ENCODE results near the gene SH3BP1.
A peak's percentile ranks its signal among the peaks of the same experiment; 100 is the strongest.

The SH3BP1 gene

DNA sequence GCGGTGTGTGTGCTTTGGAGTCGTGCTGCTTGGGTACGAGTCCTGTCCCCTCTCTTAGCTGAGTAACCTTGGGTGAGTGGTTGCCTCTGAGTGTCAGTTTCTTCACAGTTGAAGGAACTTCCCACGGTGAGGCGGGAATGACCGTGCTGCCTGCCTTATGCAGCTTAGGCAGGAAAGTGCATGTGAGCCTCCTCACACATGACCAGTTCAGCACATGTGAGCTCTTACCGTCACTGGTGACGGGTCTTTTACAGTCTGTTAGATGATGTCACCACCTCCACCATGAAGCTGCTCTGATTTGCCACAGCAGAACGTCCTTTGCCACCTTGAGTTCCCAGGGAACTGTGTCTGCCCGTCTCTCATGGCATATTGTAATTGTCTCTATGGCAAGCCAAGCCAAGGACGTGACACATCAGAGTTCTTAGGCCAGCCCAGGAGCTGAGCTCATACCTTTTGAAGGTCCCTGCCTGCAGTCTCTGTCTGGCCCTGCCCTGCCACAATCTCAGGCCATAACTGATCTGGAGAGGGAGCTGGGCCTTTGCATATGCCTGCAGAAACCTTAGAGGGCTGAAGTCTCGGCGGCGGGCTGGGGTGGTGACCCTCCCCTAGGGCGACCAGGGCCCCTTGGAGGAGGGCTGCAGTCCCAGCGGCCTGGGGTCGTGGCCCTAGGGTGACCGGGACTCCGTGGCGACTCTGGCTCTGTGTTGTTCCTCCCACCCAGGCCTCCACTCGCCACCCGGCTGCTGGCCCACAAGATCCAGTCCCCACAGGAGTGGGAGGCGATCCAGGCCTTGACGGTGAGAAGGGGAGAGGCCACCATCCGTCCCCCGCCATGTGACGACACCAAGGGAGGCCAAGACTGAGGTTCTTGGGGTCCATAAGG, 23.0 kb upstream of the SH3BP1 start:
- DNase-seq: no peak

DNA sequence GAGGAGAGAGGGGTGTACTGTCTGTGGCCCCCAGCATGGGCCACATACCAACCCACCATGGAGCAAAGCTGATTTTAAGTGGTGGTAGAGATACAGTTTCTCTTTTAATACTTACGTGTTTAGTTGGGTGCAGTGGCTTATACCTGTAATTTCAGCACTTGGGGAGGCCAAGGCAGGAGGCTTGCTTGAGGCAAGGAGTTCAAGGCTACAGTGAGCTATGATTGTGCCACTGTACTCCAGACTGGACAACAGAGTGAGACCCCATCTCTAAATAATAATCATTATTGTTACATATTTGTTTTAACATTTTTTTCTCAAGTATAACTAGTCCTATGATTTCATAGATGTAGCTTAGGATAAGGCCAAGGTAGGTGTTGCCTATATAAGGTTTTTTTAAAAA, 22.0 kb upstream of the SH3BP1 start:
- DNase-seq: no peak

DNA sequence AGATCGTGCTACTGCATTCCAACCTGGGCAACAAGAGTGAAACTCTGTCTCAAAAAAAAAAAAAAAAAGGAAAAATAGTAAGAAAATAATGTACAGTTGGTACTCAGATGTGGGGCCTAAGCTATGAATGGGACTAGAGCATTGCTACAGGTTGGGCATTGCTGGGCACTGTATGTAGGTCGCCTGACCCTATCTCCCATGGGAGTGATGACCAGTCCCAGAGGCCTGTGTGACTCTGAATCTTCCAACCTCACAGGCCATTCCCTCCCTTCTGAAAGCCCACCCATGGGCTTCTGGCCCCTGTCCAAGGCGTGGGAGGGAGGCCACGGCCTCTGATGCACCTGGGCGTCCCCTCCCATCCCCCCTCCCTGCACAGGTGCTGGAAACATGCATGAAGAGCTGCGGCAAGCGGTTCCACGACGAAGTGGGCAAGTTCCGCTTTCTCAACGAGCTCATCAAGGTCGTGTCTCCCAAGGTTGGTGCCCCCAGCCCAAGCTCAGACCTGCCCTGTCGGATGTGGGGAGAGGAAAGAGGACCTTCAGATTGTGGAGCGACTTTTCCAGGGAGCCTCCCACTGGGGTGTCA, 21.3 kb upstream of the SH3BP1 start:
- no peak for DNase-seq

DNA sequence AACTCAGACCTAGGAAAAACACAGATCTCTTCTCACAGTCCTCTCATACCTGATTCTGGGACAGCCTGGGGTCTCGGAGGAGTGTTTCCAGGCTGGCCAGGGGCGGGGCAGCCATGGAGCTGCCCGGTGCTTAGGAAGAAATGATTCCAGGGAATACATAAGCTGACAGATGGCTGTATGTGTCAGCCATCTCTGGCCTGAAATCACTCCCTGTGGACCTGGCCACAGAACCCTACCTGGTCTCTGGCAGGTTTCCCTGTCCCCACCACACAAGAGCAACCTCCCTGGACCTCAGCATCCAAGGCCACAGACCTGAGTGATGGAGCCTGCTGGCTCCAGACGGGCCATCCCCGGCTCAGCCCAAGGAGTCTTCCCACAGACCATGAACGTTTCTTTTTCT, 20.8 kb upstream of the SH3BP1 start:
- DNase-seq: peak in 1 of 2 experiments; percentile 24

DNA sequence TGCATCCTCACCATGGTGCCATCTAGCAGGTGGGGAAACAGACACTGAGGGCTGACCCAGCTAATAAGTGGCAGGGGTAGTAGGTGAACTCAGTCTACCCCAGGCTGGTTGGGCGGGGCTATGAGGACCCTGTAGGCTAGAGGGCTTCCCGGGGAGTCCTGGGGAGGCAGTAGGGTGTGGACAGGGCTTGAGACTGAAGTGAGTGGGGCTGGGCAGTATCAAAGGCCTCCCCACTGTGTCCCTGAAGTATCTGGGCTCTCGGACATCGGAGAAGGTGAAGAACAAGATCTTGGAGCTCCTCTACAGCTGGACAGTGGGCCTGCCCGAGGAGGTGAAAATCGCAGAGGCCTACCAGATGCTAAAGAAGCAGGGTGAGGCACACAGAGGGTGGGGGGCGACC, 19.5 kb upstream of the SH3BP1 start:
- no peak for DNase-seq

DNA sequence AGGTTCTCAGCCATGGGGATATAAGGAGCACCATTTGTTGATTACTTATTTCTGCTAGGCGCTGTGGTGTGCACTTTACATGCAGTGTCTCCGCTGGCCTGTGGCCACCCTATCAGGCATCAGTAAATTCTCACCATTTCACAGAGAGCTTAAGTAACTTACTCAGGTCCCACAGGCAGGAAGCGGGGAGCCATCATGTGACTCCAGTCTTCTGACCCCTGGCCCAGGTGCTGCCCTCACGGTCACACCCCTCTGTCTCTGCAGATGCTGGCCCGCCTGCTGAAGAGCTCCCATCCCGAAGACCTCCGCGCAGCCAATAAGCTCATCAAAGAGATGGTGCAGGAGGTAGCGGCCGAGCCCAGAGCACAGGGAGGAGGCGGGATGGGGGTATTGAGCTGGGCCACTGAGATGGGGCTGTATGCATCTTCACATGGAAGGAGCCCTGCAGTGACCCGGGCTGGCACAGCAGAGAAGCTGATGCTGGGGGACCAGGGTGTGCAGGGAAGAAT, 18.1 kb upstream of the SH3BP1 start:
- no peak for DNase-seq

DNA sequence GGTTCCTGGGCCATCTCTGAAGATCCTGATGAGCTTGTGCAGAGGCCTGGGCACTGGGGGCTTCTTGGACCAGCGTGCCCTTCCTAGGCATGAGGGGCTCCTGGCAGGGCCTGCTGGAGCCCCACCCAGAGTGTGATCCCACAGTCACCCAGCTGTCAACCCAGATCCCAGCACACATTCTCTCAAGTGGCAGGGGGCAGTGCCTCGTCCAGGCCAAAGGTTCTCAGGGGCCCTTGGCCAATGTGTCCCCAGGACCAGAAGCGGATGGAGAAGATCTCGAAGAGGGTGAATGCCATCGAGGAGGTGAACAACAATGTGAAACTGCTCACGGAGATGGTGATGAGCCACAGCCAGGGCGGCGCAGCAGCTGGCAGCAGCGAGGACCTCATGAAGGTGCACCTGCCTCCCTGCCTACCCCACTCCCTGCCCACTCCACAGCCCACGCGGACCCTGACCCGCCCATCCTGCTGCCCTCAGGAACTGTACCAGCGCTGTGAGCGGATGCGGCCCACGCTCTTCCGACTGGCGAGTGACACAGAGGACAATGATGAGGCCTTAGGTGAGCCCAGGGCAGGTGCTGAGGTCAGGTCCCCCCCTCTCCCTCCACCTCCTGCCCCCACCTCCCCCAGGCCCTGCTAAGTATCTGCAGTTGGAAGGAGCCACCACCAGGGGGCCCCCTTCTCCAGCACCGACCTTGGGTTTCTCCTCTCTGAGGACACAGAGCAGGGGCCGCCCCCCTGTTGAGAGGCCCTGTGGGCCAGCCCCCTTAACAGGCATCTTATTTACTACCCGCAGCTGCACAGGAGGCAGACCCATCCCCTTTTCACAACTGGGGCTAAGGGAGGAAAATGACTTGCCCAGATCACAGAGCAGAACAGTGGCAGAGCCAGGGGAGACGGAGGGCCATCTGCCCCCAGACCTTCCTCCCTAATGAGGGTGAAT, 16.1 kb upstream of the SH3BP1 start:
- DNase-seq: no peak

DNA sequence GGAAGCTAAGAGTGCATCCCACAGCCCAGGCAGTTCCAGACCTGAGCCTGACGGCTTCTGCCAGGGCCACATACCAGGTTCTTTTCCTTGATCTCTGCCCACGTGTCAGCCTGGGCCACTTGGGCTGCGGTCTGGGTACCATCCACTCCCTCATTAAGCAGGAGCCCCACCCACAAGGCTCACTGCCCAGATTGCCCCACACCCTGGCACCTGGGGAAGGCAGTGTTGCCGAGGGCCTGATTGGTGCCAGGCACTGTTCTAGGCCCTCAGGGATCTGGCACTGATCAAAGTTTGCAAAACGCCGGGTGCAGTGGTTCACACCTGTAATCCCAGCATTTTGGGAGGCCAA, 15.5 kb upstream of the SH3BP1 start:
- DNase-seq: no peak

DNA sequence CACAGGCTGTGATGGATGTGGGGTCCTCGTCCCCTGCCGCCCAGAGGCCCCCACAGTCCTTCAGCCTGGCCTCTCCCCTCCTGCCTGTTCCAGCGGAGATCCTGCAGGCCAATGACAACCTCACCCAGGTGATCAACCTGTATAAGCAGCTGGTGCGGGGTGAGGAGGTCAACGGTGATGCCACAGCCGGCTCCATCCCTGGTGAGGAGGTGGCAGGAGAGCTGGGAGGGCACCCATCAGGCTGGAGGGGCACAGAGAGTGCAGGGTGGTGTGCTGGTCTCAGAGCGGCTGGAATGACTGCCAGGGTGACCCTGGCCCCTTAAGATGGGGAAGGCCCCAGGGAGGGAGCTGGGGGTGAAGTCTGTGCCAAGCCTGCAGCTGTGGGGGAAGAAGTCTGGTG, 14.6 kb upstream of the SH3BP1 start:
- no peak for DNase-seq

DNA sequence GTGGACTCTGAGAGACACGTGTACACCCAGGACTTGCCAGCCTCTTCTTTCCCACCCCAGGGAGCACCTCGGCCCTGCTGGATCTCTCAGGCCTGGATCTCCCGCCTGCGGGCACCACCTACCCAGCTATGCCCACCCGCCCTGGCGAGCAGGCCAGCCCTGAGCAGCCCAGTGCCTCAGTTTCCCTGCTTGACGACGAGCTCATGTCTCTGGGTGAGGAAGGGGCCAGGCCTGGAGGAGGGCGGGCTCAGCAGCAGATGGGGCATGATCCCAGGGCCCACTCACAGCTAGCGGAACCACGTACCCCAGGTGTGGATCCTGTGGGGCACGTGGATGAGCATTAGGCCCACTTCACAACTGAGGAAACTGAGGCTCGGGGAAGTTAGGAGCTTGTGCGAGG, 13.7 kb upstream of the SH3BP1 start:
- DNase-seq: no peak

DNA sequence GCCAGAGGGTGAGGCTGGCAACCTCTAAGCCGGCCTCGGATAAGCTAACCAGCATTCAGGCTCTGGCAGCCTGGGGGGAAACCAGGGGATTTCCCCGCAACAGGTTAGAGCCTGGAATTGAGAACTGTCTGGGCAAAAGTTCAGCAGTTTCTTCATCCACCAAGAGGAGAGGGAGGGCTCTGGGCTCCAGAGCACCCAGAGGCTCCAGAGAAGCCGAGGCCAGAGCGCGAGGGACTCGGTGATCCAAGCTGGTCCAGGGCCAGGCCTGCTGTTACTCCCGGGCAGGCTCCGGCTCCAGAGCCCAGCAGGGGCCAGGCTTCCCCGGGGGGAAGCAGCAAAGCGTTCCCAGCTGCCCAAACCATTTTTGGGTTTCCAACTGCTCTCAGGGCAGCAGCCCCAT, 13.3 kb upstream of the SH3BP1 start:
- no peak for DNase-seq

DNA sequence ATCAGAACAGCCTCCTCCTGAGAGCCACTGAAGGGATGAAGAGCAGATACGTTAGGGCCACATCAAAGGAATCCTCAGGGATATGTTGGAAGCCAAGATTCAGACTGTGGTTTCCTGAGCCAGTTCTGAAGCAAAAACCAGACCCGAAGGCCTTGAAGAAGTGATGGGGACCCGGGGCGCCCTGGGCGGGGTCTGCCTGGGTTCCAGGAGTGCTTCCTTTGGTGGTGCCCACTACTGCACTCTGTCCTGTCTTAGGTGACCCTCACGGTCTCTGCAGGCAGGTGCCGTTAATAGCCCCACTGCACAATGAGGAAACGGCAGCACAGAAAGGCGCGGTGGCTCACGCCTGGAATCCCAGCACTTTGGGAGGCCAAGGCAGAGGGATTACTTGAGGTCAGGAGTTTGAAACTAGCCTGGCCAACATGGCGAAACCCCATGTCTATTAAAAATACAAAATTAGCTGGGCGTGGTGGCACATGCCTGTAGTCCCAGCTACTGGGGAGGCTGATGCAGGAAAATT, 12.9 kb upstream of the SH3BP1 start:
- DNase-seq: no peak

DNA sequence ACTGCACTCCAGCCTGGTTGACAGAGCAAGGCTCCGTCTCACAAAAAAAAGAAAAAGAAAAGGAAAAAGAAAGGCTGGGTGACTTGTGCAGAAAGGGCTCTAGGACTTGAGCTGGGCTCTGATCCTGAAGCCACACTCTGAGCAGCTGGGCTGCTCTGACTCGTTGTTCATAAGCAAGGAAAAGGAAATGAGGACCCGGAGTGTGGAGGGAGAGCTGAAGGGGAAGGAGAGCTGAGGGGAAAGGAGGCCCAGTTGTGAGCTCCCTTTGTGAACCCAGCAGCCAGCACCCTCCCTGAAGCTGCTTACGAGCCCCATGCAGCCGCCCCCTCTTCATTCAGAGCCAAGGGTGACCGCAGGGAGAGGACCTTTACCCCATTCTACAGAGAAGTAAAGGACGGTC, 12.3 kb upstream of the SH3BP1 start:
- no peak for DNase-seq

DNA sequence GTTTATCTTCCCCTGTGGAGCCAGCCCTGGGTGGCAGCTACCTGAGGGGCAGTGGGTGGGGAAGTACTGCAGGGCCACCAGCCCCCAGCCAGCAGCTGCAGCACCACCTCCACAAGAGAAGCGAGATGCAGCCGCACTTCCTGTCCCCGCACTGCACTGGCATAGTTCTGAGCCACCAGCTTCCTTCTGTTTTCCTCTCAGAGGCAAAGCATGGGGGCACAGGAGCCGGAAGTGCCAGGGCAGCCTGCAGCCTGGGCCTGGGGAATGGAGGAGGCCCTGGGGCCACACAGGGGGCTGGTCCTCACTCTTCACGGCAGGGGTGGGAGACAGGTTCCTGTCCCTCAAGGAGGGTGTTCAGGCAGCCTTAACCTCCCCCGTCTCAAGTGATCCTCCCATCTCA, 11.9 kb upstream of the SH3BP1 start:
- DNase-seq: no peak

DNA sequence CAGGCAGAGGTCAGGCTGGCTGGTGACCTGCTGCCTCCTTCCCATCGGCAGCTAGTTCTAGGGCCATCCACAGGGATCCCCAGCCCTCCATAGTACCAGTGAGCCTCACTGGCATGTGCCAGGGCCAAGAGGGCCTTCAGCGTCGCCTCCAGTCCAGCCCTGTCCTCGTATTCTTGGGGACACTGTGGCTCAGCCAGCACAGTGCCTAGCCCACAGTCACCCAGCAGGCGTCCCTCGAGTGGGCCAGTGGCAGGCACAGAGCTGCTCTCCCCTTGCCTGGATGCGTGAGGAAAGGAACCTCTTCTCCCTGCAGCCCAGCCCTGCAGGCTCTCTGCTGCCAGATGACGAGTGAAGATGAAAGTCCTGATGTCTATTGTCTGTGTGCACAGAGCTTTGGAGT, 10.6 kb upstream of the SH3BP1 start:
- DNase-seq: no peak

DNA sequence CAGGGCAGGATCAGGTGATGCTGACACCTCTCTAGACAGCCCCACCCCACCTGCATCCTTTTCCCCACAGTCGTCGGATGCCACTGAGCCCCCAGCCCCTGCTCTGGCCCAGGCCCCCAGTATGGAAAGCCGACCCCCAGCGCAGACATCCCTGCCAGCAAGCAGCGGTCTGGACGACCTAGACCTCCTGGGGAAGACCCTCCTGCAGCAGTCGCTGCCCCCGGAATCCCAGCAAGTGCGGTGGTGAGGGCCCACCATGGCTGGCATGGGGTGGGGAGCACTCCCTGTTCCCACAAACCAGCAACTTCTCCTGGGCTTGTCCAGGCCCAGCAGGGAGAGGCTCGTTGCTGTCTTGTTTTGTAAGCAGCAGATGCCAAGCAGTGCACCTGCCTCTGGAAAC, 9.5 kb upstream of the SH3BP1 start:
- DNase-seq: no peak

DNA sequence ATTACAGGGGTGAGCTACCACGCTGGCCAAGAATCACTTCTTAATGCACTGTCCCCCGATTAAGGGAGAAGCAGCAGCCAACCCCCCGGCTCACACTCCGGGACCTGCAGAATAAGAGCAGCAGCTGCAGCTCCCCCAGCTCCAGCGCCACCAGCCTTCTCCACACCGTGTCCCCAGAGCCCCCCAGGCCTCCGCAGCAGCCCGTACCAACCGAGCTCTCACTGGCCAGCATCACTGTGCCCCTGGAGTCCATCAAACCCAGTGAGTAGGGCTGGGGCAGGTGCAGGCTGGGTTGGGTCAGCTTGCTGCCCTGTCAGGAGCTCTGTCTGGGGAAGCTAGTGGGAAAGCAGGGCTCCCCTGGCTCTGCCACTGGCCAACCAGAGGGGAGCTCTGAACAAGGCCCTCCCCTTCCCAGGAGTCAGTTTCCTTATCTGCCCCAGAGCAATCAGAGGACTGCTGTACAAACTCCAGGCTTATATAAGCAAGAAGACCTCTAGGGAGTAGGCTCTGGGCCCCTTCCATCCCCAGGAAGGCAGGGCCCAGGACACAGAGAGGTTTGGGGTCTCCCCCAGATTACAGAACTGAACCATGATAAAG, 8.5 kb upstream of the SH3BP1 start:
- no peak for DNase-seq

DNA sequence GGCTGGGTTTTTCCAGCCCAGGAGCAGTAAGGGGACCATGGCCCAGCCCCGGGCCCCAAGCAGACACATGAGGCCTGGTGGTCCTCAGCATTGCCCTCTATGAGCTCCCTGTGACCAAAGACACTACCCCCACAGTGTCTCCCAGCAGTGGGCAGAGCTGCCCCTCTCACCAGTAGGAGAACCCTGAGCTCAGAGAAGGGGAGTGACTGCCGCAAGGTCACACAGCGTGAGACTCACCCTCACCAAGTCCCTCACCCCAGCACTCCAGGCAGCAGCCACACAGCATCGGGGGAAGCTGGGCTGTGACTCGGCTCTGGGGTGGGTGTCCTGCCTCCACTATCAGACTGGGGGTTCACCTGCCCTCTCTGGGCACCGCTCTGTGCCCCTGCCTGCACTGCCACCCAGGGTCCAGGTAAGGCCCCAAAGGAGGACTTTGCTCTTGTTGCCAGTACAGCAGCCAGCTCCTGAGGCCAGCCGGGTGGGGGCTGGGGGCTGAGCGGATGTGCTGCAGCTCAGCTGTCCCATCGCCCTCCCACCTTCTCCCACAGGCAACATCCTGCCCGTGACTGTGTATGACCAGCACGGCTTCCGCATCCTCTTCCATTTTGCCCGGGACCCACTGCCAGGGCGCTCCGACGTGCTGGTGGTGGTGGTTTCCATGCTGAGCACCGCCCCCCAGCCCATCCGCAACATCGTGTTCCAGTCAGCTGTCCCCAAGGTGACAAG, 7.9 kb upstream of the SH3BP1 start:
- DNase-seq: no peak

DNA sequence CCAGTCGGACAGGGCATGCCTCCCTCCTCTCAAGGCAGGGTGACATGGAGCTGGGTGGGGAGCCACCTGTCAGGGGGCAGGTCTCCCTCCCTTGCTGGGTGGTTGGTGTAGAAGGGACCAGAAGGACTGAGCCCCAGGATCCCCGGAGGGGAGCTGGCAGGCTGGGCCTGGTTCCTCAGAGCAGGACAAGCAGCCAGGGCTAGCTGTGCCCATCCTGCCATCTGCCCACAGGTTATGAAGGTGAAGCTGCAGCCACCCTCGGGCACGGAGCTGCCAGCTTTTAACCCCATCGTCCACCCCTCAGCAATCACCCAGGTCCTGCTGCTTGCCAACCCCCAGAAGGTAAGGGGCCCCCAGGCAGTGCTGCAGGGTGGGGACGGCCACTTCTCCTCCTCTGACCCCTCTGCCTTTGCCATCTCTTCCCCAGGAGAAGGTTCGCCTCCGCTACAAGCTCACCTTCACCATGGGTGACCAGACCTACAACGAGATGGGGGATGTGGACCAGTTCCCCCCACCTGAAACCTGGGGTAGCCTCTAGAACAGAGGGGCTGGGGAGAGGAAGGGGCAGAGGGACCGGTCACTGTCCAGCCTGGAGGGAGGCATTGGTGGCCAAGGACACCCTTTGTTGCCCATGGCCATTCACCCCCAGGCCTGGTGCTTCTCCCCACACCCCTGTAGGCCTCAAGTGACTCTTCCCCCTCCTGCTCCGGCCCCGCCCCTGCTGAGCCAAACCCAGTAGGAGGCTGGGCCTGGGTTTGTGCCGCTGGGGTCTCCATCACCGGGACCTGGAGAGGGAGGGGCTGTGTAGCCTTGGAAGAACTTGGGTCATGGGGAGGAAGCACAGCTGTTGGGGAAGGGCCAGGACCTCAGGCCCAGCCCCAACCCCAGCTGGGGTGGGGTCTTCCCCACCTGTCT, 7.0 kb upstream of the SH3BP1 start:
- peak in 1 of 2 experiments; percentile 32 for DNase-seq

DNA sequence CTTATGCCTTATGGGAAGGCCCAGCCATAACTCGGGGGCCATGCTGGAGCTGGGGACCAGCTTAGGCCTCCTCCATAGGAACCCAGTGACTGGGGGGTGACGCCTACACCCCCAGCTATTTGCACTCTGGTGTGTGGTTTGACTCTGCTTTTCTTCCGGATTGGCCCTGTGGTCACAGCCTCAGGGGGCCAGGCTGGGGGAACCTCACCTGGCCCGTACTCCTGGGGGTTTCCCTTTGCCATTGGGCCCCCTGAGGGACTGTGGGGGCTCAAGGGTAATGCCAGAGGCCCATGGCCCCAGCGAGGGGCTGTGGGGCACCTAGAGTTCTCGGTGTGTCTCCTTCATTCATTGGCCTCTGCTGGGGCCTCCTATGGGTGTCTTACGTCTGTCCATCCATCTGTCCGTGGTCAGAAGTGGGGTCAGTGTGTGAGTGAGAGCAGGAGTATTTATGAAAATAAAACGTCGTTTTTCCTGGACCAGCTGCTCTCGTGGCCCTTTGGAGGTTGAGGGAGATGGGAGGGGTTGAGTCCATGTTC, 6.3 kb upstream of the SH3BP1 start:
- DNase-seq: no peak

Data from cerebellar nuclear complex (tissue), 1 donor.